ENCODE measurements around the gene PLK3.

DNA sequence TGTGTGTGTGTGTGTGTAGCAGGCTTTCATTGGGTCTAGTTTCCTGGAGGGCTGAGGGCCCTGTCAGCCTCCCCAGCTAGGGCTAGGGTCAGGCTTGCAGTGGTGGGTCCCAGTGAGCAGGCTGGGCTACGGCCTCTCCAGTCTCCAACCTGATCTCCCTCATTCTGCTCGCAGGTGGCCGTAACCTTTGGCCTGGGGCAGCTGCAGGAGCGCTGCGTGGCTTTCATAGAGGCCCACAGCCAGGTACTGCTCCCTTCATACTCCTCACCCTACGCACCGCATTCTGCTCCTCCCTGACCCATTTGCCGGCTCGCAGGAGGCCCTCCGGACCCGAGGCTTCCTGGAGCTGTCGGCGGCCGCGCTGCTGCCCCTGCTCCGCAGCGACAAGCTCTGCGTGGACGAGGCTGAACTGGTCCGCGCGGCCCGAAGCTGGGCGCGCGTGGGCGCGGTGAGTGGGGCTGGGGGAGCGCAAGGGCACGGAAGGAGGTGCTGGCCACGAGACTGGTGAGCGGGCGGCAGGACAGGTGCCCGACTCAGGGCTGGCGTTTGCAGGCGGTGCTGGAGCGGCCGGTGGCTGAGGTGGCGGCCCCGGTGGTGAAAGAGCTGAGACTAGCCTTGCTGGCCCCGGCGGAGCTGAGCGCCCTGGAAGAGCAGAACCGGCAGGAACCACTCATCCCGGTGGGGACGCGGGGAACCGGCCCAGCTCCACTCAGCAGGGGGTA is 12.8 kb downstream of the PLK3 start:
- TF ChIP-seq POLR2A (IDR thresholded peaks at IDR 0.05) (no peak), EP300 (IDR thresholded peaks at IDR 0.05) (no peak)
- TF ChIP-seq, protein P1, sequence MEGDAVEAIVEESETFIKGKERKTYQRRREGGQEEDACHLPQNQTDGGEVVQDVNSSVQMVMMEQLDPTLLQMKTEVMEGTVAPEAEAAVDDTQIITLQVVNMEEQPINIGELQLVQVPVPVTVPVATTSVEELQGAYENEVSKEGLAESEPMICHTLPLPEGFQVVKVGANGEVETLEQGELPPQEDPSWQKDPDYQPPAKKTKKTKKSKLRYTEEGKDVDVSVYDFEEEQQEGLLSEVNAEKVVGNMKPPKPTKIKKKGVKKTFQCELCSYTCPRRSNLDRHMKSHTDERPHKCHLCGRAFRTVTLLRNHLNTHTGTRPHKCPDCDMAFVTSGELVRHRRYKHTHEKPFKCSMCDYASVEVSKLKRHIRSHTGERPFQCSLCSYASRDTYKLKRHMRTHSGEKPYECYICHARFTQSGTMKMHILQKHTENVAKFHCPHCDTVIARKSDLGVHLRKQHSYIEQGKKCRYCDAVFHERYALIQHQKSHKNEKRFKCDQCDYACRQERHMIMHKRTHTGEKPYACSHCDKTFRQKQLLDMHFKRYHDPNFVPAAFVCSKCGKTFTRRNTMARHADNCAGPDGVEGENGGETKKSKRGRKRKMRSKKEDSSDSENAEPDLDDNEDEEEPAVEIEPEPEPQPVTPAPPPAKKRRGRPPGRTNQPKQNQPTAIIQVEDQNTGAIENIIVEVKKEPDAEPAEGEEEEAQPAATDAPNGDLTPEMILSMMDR (IDR thresholded peaks at IDR 0.05), result no peak
